ENCODE results near the gene ITSN2.

The ITSN2 gene

GRCh38 chr2:24174851-24175277, 185.5 kb downstream of the ITSN2 start, which contains the start of gene FAM228A:
TSS of gene FAM228A (plus strand) at chr2:24175053. CDS start at chr2:24175481, 428 bp downstream.
- no peak for FAIRE-seq

- FAIRE-seq: no peak
These were observed 191.3 kb downstream of the ITSN2 start for GRCh38 chr2:24169023-24169422.

- FAIRE-seq: no peak
These were observed 195.8 kb downstream of the ITSN2 start for GRCh38 chr2:24164416-24164973.

GRCh38 chr2:24163601-24164000, 196.7 kb downstream of the ITSN2 start:
- FAIRE-seq: no peak

- FAIRE-seq: no peak
These were observed 197.2 kb downstream of the ITSN2 start for GRCh38 chr2:24163186-24163585.

GRCh38 chr2:24162494-24162893, 197.8 kb downstream of the ITSN2 start:
- FAIRE-seq: no peak

- FAIRE-seq: no peak
These were observed 199.6 kb downstream of the ITSN2 start for GRCh38 chr2:24160761-24161160.

- no peak for FAIRE-seq
These were observed 200.6 kb downstream of the ITSN2 start for GRCh38 chr2:24159708-24160107.

GRCh38 chr2:24158131-24158530, 202.2 kb downstream of the ITSN2 start:
- FAIRE-seq: no peak

- no peak for FAIRE-seq
These were observed 206.9 kb downstream of the ITSN2 start for GRCh38 chr2:24153478-24153877.
